H1 (cell line): ENCODE data around the gene PPOX. TPM values are rescaled to one million over a fixed set of nuclear protein-coding genes. Genes with fewer than 3 reads are reported as not detected.

ENCODE experiments used
- ZNF274 ChIP-seq: IDR thresholded peaks from 2 replicates; pipeline ENCODE4 v1.7.0; 2012; ENCODE audit warnings: low read length, borderline replicate concordance; ENCODE audit errors: extremely low read depth
- polyA plus RNA-seq, 7 experiments: library from polyadenylated mRNA; depleted of rRNA in 3 of 7; stranded (reverse) in 5 of 7; unstranded in 2 of 7; fragments of >200 nt in 5 of 7; fragments of 200-250 nt in 2 of 7; gene quantifications; 1 replicate in 5 of 7; 2 replicates in 1 of 7; 4 replicates in 1 of 7; pipeline versions ENCODE4 v1.2.1 to v1.2.3, GENCODE V29; 2011 to 2013; ENCODE audit warnings: missing spikeins in 2 of 7, mixed read lengths in 2 of 7
- total RNA-seq: library from RNA; stranded (reverse); fragmentation: NEBNext Ultra II Directional; extraction: Animal tissue kit (Norgen Biotek cat#: 25700); gene quantifications from 2 replicates; pipeline ENCODE4 v1.2.1, GENCODE V29; 2021

Gene PPOX
- total and polyA plus RNA-seq, 2 of the 8 experiments (the other 6 are each of a cell fraction or from before 2014, with no cell fraction given): 39.4 to 40.4 TPM

GRCh38 chr1:161162806-161163205 is 3.4 kb upstream of the PPOX start (continued):
- no peak for TF ChIP-seq ZNF274
